ENCODE measurements around the gene RETREG1.

Gene RETREG1

DNA sequence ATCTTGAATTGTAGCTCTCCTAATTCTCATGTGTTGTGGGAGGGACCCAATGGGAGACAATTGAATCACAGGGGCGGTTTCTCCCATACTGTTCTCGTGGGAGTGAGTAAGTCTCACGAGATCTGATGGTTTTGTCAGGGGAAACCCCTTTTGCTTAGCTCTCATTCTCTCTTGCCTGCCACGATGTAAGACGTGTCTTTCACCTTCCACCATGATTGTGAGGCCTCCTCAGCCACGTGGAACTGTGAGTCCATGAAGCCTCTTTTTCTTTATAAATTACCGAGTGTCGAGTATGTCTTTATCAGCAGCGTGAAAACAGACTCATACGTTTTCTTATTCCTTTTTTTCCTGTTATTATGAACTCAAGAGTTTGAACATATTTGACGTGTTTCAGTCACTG, 39.1 kb downstream of the RETREG1 start:
- peaks cover 22% of the 10 kb centered on the region for H3K4me1 Mint-ChIP-seq
- TF ChIP-seq, protein P1, sequence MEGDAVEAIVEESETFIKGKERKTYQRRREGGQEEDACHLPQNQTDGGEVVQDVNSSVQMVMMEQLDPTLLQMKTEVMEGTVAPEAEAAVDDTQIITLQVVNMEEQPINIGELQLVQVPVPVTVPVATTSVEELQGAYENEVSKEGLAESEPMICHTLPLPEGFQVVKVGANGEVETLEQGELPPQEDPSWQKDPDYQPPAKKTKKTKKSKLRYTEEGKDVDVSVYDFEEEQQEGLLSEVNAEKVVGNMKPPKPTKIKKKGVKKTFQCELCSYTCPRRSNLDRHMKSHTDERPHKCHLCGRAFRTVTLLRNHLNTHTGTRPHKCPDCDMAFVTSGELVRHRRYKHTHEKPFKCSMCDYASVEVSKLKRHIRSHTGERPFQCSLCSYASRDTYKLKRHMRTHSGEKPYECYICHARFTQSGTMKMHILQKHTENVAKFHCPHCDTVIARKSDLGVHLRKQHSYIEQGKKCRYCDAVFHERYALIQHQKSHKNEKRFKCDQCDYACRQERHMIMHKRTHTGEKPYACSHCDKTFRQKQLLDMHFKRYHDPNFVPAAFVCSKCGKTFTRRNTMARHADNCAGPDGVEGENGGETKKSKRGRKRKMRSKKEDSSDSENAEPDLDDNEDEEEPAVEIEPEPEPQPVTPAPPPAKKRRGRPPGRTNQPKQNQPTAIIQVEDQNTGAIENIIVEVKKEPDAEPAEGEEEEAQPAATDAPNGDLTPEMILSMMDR (IDR thresholded peaks at IDR 0.05; ENCODE audit: unreplicated experiment in 3 of 3), result no peak
- H3K9me3 Mint-ChIP-seq, result no peaks in the 10 kb centered on the region
- H3K36me3 Mint-ChIP-seq (ENCODE audit: low read depth), result peaks cover 3% of the 10 kb centered on the region
- H3K4me3 Mint-ChIP-seq, result no peak overlapping the region
- peaks cover 10% of the 10 kb centered on the region for H3K27me3 Mint-ChIP-seq (ENCODE audit: low read depth)
- peak overlapping the region in 2 of 3 experiments; percentile 20 to 66 for H3K27ac Mint-ChIP-seq

DNA sequence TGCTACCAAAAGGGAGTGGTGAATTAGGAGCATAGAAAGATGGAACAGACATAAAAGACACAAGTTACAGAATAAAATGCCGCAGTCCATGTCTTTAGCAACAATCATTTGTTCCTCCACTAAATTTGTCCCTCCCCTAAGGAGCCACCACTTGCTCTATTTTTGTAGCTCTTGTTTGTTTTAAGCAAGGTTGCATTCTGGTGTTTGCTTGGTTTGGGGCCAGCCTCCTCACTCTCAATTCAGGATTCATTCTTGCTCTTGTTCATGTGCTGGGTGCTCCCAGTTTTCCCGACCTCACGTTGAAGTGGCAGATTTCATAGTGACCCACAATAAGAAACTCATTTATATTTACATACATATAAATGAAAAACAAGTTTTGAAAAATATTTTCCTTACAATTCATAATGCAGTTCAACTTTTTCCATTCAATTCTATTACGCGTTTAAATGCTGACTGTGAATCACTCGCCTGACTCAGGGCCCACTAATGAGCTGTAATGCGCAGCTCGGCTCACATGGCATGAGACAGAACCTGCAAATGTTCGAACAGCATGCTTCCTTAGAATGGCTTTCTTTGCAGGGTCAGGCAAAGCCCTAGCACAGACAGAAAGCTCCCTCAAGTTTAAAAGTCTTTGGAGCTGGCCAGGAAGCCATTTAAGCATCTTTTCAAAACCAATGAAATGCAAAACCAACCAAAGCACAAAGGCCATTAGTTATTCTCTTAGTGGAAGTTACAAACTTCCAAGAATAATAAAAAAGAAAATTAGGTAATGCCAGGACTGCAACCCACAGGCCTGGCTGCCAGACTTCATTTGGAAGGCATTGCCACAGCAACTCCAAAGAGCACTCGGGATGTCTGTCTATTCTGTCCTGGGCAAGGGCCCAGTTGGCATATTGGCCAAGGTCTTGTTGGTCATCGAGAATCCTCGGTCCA, 41.7 kb downstream of the RETREG1 start:
- H3K9me3 Mint-ChIP-seq, result no peaks in the 10 kb centered on the region
- H3K4me3 Mint-ChIP-seq, result no peak overlapping the region
- peak overlapping the region in 2 of 3 experiments; percentile 14 to 36 for H3K27ac Mint-ChIP-seq
- TF ChIP-seq, protein P1 (IDR thresholded peaks at IDR 0.05; ENCODE audit: unreplicated experiment in 3 of 3), result no peak
- peaks cover 3% of the 10 kb centered on the region for H3K36me3 Mint-ChIP-seq (ENCODE audit: low read depth)
- H3K4me1 Mint-ChIP-seq, result peaks cover 13% of the 10 kb centered on the region
- peaks cover 5% of the 10 kb centered on the region for H3K27me3 Mint-ChIP-seq (ENCODE audit: low read depth)

DNA sequence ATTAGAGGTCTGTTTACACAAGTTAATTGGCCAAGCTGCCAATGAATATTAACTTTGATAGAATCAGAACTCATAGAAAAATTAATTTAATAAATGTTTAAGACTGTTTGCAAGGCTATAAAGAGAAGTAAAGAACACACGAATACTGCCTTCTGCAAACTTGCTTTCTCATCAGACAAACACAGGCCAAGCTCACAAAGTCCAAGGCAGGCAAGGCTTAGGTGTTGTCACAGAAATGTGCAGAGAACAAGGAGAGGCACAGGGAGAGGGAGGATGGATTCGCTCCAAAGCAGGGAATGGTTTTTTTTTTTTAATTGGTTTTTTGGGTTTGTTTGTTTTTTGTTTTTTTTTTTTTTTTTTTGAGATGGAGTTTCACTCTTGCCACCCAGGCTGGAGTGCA, 43.4 kb downstream of the RETREG1 start:
- peak overlapping the region in 2 of 3 experiments; percentile 56 to 69 for H3K27ac Mint-ChIP-seq
- H3K4me1 Mint-ChIP-seq, result peaks cover 3% of the 10 kb centered on the region
- peaks cover 4% of the 10 kb centered on the region for H3K36me3 Mint-ChIP-seq (ENCODE audit: low read depth)
- no peaks in the 10 kb centered on the region for H3K27me3 Mint-ChIP-seq (ENCODE audit: low read depth)
- TF ChIP-seq, protein P1 (IDR thresholded peaks at IDR 0.05; ENCODE audit: unreplicated experiment in 3 of 3), result no peak
- H3K9me3 Mint-ChIP-seq, result no peaks in the 10 kb centered on the region
- H3K4me3 Mint-ChIP-seq, result no peak overlapping the region

DNA sequence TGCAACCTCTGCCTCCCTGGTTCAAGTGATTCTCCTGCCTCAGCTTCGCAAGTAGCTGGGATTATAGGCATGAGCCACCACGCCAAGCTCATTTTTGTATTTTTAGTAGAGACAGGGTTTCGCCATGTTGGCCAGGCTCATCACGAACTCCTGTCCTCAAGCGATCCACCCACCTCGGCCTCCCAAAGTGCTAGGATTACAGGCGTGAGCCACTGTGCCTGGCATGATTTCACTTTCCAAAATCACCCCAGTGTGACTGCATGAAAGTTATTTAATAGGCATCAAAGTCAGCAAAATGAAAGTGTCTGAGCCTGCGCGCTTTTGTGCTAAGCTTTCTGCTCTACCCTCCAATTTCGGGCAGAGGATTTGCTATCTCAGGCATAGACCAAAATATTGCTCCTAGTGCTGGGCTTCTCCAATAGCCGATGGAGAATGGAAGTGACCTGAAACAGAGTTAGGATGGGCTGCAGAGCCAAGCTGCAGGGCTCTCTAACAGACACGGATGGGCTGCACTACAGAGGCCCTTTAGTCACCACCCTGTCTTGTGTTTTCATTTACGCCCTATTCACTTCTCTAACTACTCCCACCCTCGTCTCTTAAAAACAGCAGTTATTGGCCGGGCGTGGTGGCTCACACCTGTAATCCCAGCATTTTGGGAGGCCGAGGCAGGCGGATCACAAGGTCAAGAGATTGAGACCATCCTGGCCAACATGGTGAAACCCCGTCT, 44.3 kb downstream of the RETREG1 start:
- no peaks in the 10 kb centered on the region for H3K9me3 Mint-ChIP-seq
- no peak overlapping the region for H3K27ac Mint-ChIP-seq
- TF ChIP-seq, protein P1 (IDR thresholded peaks at IDR 0.05; ENCODE audit: unreplicated experiment in 3 of 3), result no peak
- peaks cover 3% of the 10 kb centered on the region for H3K36me3 Mint-ChIP-seq (ENCODE audit: low read depth)
- no peaks in the 10 kb centered on the region for H3K4me1 Mint-ChIP-seq
- H3K27me3 Mint-ChIP-seq (ENCODE audit: low read depth), result no peaks in the 10 kb centered on the region
- H3K4me3 Mint-ChIP-seq, result no peak overlapping the region

DNA sequence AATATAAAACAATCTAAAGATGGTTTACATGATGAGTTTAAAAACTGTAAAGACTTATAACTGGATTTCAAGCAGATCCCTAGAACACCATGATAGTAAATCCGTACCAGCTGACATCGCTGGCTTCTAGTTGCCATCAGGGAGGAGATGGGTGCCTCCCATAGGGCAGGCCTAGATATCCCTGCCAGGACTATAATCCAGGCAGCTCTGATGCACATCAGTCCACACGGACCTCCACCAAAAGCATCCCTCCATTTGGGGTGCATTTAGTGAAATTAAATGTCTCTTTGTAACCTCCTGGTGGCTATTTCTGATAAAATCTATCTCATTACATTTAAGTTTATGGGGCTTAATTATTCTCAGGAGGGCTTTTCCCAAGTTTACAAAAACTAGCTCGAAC, 45.8 kb downstream of the RETREG1 start:
- Mint-ChIP-seq H3K4me1 (peaks cover under 1% of the 10 kb centered on the region), H3K27ac (no peak overlapping the region), H3K27me3 (ENCODE audit: low read depth) (no peaks in the 10 kb centered on the region), H3K4me3 (no peak overlapping the region), H3K36me3 (ENCODE audit: low read depth) (peaks cover 11% of the 10 kb centered on the region), H3K9me3 (no peaks in the 10 kb centered on the region)
- TF ChIP-seq, protein P1 (IDR thresholded peaks at IDR 0.05; ENCODE audit: unreplicated experiment in 3 of 3), result no peak
